ENCODE data around the gene MRM1. TPM values are rescaled to one million over a fixed set of nuclear protein-coding genes. Genes with fewer than 3 reads are reported as not detected.

Gene MRM1
- total RNA-seq, 1 donor from 2014 or later: 3.1 TPM

GRCh38 chr17:36608280-36608679 is 6.9 kb downstream of the MRM1 start:
- no peaks in the 10 kb centered on the region for H3K27me3 ChIP-seq (ENCODE audit: insufficient read depth, low read length)
- no peaks in the 10 kb centered on the region for H3K9me3 ChIP-seq (ENCODE audit: insufficient read depth, low read depth, low read length)
- H3K27ac Mint-ChIP-seq (ENCODE audit: unreplicated experiment): no peak overlapping the region
- no peak overlapping the region for H3K27ac ChIP-seq (ENCODE audit: low read depth, low read length)
- H3K27me3 Mint-ChIP-seq (ENCODE audit: low read depth, unreplicated experiment): no peaks in the 10 kb centered on the region
- H3K9me3 Mint-ChIP-seq (ENCODE audit: unreplicated experiment): no peaks in the 10 kb centered on the region
- DNase-seq (ENCODE audit: low read depth) (no peak), FAIRE-seq (no peak)
- H2AFZ ChIP-seq (ENCODE audit: low read depth, low read length): no peak overlapping the region
- H3K36me3 Mint-ChIP-seq (ENCODE audit: low read depth, unreplicated experiment): peaks cover 7% of the 10 kb centered on the region
- peaks cover 41% of the 10 kb centered on the region for H4K20me1 ChIP-seq (ENCODE audit: insufficient read depth, low read length)
- peaks cover 4% of the 10 kb centered on the region for H3K36me3 ChIP-seq (ENCODE audit: insufficient read depth, low read length)
- no peak overlapping the region for H3K9ac ChIP-seq (ENCODE audit: low read length)
- TF ChIP-seq EZH2 (IDR thresholded peaks at IDR 0.05; ENCODE audit: insufficient read depth, low read length): no peak
- H3K4me3 Mint-ChIP-seq (ENCODE audit: unreplicated experiment): no peak overlapping the region
- peaks cover 17% of the 10 kb centered on the region for H3K79me2 ChIP-seq (ENCODE audit: insufficient read depth, low read length)
- no peak overlapping the region for H3K4me3 ChIP-seq (ENCODE audit: insufficient read depth, low read depth, low read length)
- H3K4me1 ChIP-seq (ENCODE audit: insufficient read depth, low read length): peaks cover 18% of the 10 kb centered on the region
- peak overlapping the region; percentile 64 for H3K4me2 ChIP-seq (ENCODE audit: low read length)
- peaks cover 4% of the 10 kb centered on the region for H3K4me1 Mint-ChIP-seq (ENCODE audit: low read depth, unreplicated experiment)

- Histone ChIP-seq H3K36me3 (ENCODE audit: insufficient read depth, low read length) (peaks cover 4% of the 10 kb centered on the region), H3K27me3 (ENCODE audit: insufficient read depth, low read length) (no peaks in the 10 kb centered on the region), H4K20me1 (ENCODE audit: insufficient read depth, low read length) (peaks cover 34% of the 10 kb centered on the region), H3K9me3 (ENCODE audit: insufficient read depth, low read depth, low read length) (no peaks in the 10 kb centered on the region), H2AFZ (ENCODE audit: low read depth, low read length) (no peak overlapping the region), H3K9ac (ENCODE audit: low read length) (peak overlapping the region; percentile 12), H3K4me2 (ENCODE audit: low read length) (peak overlapping the region; percentile 64), H3K27ac (ENCODE audit: low read depth, low read length) (no peak overlapping the region), H3K4me1 (ENCODE audit: insufficient read depth, low read length) (peaks cover 14% of the 10 kb centered on the region), H3K4me3 (ENCODE audit: insufficient read depth, low read depth, low read length) (no peak overlapping the region), H3K79me2 (ENCODE audit: insufficient read depth, low read length) (peaks cover 11% of the 10 kb centered on the region)
- Mint-ChIP-seq H3K27me3 (ENCODE audit: low read depth, unreplicated experiment) (peaks cover 3% of the 10 kb centered on the region), H3K4me1 (ENCODE audit: low read depth, unreplicated experiment) (peaks cover 4% of the 10 kb centered on the region), H3K4me3 (ENCODE audit: unreplicated experiment) (no peak overlapping the region), H3K9me3 (ENCODE audit: unreplicated experiment) (no peaks in the 10 kb centered on the region), H3K36me3 (ENCODE audit: low read depth, unreplicated experiment) (peaks cover 7% of the 10 kb centered on the region), H3K27ac (ENCODE audit: unreplicated experiment) (no peak overlapping the region)
- peak; percentile 35 for TF ChIP-seq CTCF (IDR thresholded peaks at IDR 0.05; ENCODE audit: insufficient read depth, low read depth, low read length)
- no peak for TF ChIP-seq EZH2 (IDR thresholded peaks at IDR 0.05; ENCODE audit: insufficient read depth, low read length)
- FAIRE-seq: no peak
- DNase-seq (ENCODE audit: low read depth): peak; percentile 38
Observed at GRCh38 chr17:36608794-36609497, 7.6 kb downstream of the MRM1 start.

- Mint-ChIP-seq H3K4me3 (ENCODE audit: unreplicated experiment) (peak overlapping the region; percentile 27), H3K27me3 (ENCODE audit: low read depth, unreplicated experiment) (peaks cover 6% of the 10 kb centered on the region), H3K27ac (ENCODE audit: unreplicated experiment) (no peak overlapping the region), H3K9me3 (ENCODE audit: unreplicated experiment) (no peaks in the 10 kb centered on the region), H3K36me3 (ENCODE audit: low read depth, unreplicated experiment) (peaks cover 7% of the 10 kb centered on the region), H3K4me1 (ENCODE audit: low read depth, unreplicated experiment) (no peaks in the 10 kb centered on the region)
- H3K9ac ChIP-seq (ENCODE audit: low read length): no peak overlapping the region
- H3K4me2 ChIP-seq (ENCODE audit: low read length): no peak overlapping the region
- H3K27me3 ChIP-seq (ENCODE audit: insufficient read depth, low read length): no peaks in the 10 kb centered on the region
- TF ChIP-seq CTCF (IDR thresholded peaks at IDR 0.05; ENCODE audit: insufficient read depth, low read depth, low read length) (no peak), EZH2 (IDR thresholded peaks at IDR 0.05; ENCODE audit: insufficient read depth, low read length) (no peak)
- peaks cover 30% of the 10 kb centered on the region for H4K20me1 ChIP-seq (ENCODE audit: insufficient read depth, low read length)
- no peaks in the 10 kb centered on the region for H3K9me3 ChIP-seq (ENCODE audit: insufficient read depth, low read depth, low read length)
- no peak overlapping the region for H2AFZ ChIP-seq (ENCODE audit: low read depth, low read length)
- no peak overlapping the region for H3K27ac ChIP-seq (ENCODE audit: low read depth, low read length)
- no peak for FAIRE-seq
- H3K4me1 ChIP-seq (ENCODE audit: insufficient read depth, low read length): peaks cover 11% of the 10 kb centered on the region
- DNase-seq (ENCODE audit: low read depth): no peak
- H3K4me3 ChIP-seq (ENCODE audit: insufficient read depth, low read depth, low read length): no peak overlapping the region
- H3K36me3 ChIP-seq (ENCODE audit: insufficient read depth, low read length): peaks cover 4% of the 10 kb centered on the region
- H3K79me2 ChIP-seq (ENCODE audit: insufficient read depth, low read length): peaks cover 6% of the 10 kb centered on the region
Observed at GRCh38 chr17:36609498-36609862, 8.1 kb downstream of the MRM1 start.

Data from astrocyte (in vitro differentiated cells and primary cell).